ENCODE data around the gene NUMBL.

- no peak for TF ChIP-seq CTCF (IDR thresholded peaks at IDR 0.05)
- TF ChIP-seq POLR2A (IDR thresholded peaks at IDR 0.05): no peak
Observed at GRCh38 chr19:40736661-40737060, 46.2 kb upstream of the NUMBL start.
